Right renal cortex interstitium (tissue), 3 donors: Measurements from ENCODE around the gene ADSL. TPM values are rescaled to one million over a fixed set of nuclear protein-coding genes. Genes with fewer than 3 reads are reported as not detected.

Experiments
- DNase-seq, 3 donors: peaks; one replicate each; pipeline ENCODE4 v3.0.0-alpha.2; 2013; ENCODE audit warnings: low read depth in 3 of 3, low spot score in 2 of 3
- polyA plus RNA-seq, 3 donors: library from polyadenylated mRNA; unstranded; fragments of 120-200 nt; gene quantifications; one replicate each; pipeline ENCODE4 v1.2.1, GENCODE V29; 2013; ENCODE audit not compliant: insufficient read length in 3 of 3

ADSL gene
- polyA plus RNA-seq, 3 donors = 104 to 109 (median 104) TPM

DNA sequence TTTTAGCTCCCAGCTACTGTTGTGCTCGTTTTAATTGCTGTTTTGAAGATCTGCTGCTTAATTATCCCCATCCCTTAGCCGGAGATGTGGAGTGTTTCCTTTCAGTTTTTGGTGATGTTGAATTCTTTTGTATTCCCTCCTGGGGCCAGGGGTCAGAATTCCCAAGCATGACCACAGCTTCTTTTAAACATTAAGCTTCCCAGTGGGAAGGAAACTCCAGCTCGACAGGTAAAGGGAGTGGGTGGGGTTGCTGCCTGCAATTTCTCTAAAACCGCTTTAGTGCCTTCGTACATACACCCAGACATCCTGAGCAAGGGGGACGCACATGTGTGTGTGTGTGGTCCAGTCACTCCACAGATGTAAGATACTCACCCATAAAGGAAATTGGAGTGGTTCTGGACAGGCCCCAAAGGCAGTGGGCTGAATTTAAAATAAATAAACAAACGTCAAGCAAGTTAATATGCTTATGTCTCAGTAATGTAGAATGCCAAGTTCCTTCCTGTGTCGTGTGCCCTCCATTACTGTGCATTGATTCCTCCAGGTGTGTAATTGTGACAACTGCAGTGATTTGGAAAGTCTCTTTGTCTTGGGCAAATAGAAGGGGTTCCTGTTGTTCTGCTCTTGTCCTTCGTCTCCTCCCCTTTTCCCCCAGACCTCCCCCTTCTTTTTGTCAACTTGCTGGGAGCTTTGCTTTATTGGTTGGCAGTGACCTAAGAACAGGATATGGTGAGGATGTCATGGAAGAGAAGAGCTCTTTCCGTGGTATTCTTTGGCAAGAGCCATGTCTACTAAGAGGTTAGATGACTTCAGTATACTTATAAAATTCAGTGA is 19.2 kb upstream of the ADSL start:
- DNase-seq = no peak

DNA sequence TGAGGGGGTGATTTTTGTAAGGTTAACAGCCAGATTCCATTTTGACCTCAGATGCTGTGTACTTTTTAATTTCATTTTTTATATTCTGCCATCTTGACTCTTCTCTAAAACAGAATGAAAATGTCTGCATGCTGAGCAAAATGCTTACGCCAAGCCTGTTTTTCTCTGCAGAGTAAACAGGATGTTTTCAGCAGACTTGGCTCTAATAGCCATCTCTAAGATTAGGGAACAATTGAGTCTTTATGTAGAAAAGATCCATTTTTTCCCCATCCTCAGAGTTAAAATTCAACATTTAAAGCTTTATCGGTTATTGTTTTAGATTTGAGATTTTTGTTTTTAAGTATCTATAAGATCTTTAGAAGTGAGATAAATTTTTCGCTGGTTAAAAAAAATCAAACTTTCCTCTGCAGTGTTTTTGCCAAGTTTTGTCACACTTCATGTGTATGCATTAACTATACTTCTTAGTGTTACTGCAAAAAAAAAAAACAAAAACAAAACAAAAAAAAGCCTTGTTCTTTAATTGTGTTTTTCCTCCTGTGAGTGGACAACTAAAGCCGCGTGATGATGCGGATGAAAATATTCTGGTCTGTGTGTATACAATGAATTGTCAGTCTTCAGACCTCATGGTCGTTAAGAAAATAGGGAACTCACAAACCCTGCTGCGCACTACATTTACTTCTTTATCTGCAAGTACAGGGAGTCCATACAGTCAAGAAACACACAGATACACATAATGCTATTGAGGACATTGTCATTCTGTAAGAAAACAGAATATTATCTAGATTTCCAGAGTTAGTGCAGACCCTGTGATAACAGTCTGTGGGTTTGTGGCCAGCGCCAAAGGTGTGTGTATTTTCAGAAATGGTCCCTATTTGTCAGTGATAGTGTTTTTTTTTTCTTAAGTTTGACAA is 17.5 kb upstream of the ADSL start:
- no peak for DNase-seq

DNA sequence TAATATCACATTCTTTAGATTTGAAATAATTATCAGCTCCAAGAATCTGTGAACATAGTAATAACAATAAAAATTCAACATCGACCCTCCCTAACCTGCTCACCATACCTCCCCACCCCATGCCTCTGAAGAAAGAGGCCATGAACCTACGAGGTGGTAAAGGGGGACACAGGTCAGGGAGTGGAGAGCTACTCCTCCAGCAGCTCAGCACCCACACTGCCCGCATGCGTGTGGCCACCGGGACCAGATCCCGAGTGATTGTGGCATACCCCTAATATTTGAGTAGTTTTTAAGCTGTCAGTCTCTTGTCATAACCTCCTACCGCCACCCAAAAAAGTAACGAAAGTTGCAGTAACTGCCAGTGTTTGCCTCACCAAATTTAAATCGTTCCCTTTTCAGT is 16.8 kb upstream of the ADSL start:
- no peak for DNase-seq

DNA sequence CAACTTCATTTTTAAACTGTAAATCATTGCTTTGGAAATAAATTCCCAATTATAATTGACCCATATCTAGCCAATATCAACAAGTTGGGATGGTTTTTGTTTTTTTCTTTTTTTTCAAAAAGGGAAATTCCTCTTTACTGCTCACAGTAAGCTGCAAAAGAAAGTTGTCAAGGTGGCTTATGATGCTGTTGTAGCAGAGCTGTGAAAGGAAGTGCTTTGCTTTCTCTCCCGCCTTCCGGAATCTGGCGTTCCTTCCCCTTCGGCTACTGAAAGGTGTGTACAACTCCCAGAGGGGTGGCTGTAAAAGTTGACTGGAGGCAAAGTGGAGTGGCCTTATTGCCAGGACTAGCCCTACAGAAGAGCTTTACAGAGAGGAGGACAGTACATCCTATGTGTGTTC is 16.2 kb upstream of the ADSL start:
- DNase-seq = no peak

DNA sequence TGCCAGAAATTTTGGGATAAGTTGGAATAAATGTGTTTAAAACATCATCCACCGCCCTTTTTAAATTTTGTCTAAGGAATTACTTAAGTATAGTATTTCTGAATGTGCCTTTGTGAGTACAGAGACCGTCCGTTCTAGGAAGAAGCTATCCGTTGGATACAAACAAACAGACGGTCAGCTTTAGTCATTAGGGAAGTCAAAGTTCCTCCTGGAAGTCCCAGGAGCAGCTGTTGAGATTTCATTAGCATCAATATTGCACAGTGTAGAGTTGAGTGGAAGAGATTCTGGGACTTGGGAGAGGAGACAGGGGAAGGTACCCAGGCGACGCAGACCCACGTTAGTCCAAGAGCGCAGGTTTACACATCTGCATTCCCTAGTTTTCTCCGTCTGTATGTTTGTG is 15.7 kb upstream of the ADSL start:
- DNase-seq = no peak

DNA sequence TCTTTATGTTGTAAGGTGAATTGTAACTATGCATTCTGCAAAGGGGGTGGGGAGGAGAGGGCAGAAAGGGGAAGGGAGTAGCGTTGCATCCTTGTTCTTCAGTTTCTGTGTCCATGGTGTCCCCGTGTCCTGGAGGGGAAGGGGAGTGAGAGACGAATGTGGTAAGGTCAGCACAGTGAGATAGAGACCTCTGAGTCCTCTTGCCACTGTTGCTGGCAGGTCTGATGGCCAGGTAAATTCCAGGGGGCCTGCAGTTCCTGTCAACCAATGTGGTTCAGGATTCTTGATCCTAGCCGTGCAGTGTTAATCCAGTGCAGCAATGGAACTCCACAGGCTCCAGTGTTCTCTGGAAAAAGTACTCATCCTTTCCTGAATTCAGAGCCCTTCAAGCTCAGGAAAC is 14.6 kb upstream of the ADSL start:
- DNase-seq = no peak

DNA sequence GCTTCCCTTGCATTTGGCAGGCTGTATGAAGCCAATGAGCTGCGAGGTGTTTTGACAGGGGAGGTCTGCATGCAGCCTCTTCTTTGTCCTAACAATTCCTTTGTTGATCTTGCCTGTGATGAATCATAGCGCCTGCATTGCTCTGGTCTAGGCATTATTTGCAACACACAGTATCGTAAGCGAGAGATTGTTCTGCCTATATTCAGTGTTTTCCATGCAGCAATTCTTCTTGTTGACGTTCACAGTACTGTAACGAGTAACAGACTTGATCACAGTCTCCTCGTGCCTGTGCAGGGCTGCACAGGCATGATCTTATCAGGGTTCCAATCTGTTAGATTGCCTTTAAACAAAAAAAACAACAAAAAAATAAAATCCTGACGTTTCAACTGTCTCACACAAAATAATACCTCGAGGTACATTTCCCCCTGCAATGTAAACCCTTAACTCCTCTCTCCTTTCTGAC is 13.9 kb upstream of the ADSL start:
- DNase-seq = no peak

DNA sequence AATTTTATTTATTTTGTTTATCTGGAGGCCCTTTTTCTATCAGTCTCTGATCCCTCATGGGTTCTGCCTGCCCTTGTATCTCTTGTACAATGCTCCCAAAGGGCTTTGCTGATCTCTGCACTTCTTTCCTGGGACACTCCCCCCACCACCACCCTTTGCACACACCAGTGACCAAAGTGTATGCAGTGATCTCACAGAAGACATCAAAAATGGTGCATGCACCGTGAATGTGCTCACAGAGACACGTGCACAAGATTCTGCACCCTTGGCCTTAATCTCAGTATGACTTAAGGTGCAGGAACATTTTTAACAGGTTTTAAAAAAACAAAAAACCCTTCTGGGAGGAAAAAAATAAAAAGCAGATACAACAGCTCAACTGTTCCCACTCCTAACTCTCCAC is 12.2 kb upstream of the ADSL start:
- no peak for DNase-seq

DNA sequence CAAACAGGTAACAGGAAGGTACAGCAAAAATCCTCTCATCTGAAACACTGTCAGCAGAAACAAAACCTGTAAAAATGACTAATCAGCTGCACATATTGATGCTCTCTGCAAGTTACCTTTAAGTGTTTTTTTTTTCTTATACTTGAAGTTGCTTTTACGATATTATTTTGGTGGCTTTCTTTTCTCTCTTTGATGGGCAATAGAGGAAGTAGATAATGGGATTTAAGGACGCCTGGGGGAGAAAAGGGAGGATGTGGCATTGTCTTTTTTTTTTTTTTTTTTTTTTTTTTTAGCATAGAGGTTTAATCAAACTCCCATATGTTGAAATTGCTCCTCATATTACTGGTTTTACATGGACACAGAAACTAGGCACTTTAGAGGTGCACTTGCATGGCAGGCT is 11.4 kb upstream of the ADSL start:
- no peak for DNase-seq

DNA sequence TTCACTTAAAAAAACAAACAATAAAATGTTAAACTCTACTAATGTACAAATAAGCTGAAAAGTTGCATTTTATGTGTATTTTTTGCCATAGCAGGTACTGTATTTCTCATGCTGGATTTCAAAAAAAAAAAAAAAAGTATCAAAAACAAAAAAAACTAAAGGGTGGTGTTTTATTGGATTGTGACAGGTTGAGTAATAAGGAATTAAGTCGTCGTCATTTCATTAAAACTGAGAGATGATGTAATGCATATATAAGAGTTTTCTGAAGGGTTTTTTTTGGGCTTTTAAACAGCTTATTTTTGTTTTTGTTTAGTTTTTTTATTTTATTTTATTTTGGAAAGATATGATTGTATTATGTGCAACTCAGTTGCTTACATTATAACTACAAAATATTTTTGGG is 10.9 kb upstream of the ADSL start:
- DNase-seq = no peak

DNA sequence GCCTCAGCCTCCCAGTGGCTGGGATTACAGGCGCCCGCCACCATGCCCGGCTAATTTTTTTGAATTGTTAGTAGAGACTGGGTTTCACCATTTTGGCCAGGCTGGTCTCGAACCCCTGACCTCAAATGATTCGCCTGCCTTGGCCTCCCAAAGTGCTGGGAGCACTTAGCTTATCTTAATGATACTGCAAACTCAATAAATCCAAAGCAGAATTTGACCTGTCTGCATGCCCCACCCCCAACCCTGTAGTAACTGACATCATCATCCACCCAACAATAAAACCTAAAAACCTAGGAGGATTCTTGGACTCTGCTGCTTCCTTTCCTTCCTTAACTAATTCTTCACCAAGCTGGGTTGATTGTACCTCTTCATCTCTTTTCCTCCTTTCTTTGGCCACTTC is 6.3 kb upstream of the ADSL start:
- no peak for DNase-seq

DNA sequence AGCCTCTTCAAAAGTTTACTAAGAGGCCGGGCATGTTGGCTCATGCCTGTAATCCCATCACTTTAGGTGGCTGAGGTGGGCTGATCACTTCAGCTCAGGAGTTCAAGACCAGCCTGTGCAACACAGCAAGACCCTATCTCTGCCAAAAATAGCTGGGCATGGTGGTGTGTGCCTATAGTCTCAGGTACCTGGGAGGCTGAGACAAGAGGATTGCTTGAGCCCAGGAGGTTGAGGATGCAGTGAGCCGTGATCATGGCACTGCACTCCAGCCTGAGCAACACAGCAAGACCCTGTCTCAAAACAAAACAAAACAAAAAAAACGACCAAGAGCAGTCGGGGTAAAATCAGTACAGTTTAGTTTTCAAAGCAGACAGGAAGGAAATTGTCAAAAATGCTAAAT is 4.7 kb upstream of the ADSL start:
- no peak for DNase-seq

DNA sequence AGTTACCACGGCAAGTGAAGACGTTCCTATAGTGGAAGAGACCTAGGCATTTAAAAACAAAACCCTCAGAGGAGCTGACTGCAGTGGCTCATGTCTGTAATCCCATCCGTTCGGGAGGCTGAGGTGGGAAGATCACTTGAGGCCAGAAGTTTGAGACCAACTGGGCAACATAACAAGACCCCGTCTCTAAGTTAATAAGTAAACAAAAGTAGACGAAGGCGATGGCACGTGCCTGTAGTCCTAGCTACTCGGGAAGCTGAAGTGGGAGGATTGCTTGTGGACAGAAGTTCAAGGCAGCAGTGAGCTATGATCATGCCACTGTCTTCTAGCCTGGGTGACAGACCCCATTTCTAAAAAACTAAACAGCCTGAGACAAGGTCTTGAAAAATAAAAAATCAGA is 3.8 kb upstream of the ADSL start:
- DNase-seq = no peak

DNA sequence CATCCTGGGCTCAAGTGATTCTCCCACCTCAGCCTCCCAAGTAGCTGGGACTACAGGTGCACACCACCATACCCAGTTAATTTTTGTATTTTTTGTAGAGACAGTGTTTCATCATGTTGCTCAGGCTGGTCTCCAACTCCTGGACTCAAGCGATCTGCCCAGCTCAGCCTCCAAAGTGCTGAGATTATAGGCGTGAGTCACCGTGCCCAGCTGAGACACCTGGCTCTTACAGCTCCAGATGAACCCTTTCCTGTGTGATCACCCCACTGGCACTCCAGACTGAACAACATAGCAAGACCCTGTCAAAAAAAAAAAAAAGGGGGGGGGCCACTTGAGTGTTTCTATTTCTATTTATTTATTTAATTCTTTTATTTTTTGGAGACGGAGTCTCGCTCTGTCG is 1.0 kb upstream of the ADSL start:
- no peak for DNase-seq

DNA sequence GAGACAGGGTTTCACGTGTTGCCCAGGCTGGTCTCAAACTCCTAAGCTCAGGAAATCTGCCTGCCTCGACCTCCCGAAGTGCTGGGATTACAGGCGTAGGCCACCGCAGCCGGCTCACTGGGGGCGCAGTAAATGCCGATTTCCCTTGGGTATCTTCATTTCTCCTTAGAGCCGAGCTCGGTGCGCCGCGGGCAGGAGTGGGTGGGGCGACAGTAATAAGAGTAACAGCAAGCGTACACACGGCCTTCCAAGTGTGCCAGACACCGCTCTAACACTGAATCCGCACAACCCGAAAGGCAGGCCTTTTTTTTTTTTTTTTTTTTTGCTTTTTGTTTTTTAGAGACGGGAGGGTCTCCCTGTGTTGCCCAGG is 500 bp upstream of the ADSL start:
- no peak for DNase-seq

DNA sequence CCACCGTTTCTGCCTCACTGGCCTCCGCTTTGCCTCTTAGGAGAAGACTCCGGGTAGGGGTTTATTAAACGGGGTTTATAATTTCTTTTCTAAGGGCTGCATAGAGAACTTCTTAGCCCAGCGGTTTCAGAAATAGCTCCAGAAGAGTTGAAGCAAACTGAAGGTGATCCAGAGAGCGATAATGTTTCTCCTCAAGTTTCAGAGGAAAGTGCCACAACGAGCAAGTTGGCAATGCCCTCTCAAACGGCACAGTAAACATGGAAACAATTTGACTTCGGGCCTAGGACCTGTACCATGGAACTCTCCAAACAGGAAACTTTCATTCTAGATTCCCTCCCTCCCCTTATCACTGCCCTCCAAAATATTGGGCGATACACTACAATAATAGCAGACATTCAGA is 1.0 kb downstream of the ADSL start:
- DNase-seq = no peak

DNA sequence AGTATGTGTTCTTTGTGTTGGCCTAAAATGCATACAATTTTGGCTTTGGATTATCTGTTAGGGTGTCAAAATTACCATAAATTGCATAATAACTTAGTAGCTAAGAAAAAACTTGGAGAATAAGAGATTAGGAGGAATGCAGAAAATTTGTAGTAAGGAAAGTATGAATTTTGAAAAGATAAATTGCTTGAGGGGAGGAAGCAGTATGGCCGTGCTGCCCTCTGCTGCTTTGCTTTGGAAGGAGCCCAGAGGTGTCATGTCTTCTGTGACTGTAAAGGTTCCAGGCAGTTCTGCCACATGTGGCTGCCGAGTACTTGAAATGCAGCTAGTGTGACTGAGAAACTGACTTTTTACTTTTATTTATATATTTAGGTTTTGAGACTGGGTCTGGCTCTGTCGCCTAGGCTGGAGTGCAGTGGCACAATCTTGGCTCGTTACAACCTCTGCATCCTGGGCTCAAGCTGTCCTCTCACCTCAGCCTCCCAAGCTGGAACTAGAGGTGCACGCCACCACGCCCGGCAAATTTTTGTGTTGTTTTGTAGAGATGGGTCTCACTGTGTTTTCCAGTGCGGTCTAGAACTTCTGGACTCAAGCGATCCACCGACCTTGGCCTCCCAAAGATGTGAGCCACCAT is 1.8 kb downstream of the ADSL start:
- no peak for DNase-seq

DNA sequence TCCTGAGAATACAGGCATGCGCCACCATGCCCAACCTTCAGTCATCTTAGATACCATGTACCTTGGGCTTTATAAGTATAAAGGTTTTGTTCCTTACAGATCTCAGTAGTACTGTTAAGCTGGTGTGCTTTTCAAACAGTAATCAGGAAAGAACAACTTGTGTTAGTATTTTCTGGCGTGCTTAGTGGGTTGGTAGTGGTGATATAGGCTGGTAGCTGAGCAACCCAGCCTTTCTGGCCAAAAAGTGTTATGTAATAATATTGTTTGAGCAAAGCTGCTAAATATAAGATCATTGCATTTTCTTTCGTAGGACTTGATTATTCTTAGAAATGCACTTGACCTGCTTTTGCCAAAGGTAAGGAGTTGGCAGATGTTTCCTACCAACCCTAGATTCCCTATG is 6.5 kb downstream of the ADSL start:
- DNase-seq = no peak

DNA sequence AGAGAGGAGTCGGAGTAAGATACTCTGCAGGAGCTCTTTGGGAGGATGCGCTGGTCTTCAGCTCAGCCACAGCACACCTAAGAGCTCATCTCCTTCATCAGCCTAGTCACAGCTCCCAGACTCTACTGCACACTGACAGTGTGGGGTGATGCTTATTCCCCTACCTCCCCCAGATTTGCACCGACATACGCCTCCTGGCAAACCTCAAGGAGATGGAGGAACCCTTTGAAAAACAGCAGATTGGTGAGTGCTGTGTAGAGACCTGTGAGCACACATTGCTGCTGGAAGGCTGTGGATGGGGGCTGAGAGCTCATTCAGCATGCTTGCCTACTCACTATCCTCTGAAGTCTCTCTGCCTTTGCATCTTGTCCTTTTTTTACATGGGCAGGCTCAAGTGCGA is 14.8 kb downstream of the ADSL start:
- DNase-seq = no peak

DNA sequence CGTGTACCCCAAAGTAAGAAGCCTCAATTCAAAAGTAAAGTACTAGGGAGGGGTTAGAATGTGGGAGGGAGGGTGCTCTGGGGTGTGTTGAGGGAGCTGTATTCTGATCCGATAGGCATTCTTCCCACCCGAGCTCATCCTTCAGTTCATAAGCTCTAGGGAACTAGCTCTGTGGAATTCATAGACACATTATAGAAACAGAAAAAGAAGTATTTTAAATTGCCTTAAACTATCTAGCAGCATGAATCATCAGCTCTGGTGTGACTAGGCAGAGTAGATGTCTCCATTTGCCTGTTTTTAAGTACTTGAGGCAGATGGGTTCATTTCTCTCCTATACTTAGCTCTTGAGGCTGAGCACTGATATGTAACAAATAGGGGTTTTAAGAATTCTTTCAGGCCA is 16.8 kb downstream of the ADSL start:
- DNase-seq = no peak

DNA sequence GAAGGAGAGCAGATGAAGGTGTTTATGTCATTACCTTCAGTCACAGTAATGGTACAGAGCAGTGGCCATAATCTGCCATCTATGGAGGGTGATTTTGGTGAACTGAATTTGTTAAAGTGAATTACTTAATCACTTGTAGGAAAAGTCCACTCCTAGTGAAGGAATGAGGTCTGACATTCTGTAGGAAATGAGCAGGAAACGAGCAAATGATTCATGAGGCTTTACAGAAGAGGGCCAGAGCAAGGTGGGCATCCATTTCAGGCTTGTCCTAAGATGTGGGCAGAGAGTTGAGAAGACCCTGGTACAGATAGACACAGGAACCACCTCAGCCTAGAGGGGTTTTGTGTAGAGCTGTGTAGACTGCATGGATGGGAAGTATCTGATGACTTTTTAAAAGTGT is 18.1 kb downstream of the ADSL start:
- no peak for DNase-seq

DNA sequence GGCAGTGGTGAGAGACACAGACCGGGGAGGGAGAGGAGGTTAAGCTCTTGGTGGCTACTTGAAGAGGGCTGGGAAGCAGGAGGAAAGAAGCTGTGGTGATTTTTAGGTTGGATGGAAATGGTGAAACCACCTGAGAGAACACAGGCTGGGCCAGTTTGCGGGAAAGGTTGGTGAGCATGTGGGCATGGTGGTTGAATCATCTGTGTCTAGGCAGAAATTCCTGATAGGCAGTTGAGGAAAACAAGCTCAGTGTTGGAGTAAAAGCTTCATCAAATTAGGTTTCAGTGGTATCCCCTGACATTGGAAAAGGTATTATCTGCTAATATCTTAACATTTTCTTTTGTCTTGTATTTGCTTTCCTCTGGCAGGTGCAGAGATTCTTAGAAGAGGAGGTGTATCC is 19.8 kb downstream of the ADSL start:
- DNase-seq = no peak
